CD4-positive, alpha-beta T cell treated with Interferon alpha-2 for 1 hour (primary cell): Measurements from ENCODE around the gene CDHR5.
"Not testable (repeated sequence)": the region's sequence is repeated elsewhere in the genome, so short reads cannot be mapped to it uniquely, and the experiment has no call there.

Experiments
- DNase-seq, 2 donors: peaks; one replicate each; pipeline ENCODE4 v3.0.0-alpha.2; 2020 to 2022

The CDHR5 gene, protein sequence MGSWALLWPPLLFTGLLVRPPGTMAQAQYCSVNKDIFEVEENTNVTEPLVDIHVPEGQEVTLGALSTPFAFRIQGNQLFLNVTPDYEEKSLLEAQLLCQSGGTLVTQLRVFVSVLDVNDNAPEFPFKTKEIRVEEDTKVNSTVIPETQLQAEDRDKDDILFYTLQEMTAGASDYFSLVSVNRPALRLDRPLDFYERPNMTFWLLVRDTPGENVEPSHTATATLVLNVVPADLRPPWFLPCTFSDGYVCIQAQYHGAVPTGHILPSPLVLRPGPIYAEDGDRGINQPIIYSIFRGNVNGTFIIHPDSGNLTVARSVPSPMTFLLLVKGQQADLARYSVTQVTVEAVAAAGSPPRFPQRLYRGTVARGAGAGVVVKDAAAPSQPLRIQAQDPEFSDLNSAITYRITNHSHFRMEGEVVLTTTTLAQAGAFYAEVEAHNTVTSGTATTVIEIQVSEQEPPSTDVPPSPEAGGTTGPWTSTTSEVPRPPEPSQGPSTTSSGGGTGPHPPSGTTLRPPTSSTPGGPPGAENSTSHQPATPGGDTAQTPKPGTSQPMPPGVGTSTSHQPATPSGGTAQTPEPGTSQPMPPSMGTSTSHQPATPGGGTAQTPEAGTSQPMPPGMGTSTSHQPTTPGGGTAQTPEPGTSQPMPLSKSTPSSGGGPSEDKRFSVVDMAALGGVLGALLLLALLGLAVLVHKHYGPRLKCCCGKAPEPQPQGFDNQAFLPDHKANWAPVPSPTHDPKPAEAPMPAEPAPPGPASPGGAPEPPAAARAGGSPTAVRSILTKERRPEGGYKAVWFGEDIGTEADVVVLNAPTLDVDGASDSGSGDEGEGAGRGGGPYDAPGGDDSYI

DNA sequence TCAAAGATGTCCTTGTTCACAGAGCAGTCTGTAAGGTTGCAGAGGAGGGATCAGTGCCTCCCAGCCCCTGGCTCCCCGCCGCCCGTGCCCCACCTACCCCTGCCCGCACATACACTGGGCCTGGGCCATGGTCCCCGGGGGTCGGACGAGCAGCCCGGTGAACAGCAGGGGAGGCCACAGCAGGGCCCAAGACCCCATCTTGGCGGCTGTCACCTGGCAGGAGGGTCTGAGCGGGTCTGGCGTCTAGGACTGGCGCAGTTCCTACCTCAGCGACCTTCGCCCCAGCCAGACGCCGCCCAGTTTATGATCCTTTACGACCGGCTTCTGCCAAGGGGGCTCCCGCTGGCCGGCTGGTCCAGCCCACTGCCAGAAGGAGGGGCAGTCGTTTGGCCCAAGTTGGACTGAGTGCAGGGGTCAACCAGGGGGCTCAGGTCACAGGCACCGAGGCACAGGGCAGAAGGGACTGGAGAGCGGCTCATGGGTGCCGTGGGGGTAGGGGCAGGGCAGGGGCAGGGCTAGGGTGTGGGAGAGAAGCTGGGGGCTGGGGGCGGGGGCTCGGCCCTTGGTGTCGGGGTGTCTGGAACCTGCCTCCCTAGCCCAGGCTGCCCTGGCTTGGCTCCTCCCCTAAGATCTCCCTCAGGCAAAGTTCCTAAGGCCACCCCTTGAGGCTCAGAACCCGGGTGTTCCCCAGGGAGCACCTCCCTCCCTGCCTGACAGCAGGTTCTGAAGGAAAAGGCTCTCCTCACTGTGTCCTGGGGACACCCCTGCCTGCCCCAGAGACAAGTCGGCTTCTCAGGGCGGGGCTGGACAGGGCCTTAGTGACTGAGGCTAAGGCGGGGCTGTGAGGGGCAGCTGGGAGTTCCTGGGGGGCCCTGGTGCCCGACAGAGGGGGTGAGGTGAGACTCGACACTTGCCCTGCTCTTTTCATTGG, at the start of gene CDHR5:
Gene CDHR5, minus strand, starts transcription at position 251 of the 931 bp plus-strand sequence. Its CDS starts 53 bp downstream, at position 198.
- DNase-seq: no peak

DNA sequence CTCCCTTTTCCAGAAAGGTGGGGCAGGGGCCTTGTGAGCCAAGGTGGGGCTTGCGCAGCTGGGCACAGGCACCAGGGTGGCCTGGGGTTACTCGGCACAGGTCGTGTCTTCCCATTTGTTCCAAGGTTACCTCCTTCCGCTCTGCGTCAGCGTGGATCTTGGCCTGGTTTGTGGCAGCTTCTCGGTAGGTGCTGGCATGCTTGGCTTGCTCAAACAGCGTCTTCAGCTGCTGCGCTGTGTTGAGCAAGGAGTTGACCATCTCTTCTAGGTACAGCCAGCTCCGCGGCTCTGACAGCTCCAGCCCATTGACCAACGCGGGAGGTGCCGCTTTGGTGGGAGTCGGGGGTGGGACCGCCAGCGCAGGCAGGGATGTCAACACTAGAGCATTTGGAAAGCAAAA, 49.7 kb upstream of the CDHR5 start:
- no peak for DNase-seq

DNA sequence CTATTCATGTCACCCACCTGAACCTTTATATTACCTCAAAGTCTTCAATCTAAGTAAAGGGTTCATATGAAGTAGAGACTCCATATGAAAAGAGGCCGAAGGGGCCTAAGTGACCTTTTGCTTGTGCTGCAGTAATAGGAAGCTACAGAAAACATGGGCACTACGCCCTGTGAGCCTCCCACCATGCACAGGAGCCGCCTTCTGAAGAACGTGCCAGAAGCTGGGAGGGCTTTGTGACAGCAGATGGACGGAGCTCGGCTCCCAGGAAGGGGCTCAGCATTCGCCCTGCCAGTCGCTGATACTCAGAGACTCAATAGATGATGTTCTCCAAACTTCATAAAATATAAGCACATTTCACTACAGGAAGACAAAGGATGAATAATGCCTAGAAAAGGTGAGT, 49.1 kb upstream of the CDHR5 start:
- DNase-seq: no peak

DNA sequence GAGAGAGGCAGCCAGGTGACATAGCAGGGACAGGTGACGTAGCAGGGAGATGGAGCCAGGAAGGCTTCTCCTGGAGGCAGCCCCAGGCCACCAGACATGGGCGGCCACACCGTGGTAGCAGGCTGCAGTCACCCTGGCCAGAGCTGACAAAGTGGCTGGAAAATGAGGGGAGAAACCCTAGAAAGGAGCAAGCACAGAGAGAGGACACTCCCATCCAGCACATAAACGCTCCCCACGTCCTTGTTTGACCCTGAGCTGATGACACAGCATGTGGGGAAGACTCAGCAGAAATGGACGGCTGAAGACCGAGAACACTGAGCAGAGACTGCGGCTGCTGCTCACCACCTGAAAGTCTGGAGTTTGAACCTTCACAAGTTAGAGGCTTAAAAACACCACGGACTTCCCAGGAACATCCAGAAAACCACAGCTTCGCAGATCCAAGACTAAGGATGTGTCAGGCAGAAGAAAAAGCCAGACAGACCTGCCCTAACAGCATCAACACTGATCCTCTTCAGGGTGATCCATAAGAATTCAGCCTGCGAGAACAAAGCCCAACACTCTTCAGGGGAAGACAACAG, 41.0 kb upstream of the CDHR5 start:
- no peak for DNase-seq

DNA sequence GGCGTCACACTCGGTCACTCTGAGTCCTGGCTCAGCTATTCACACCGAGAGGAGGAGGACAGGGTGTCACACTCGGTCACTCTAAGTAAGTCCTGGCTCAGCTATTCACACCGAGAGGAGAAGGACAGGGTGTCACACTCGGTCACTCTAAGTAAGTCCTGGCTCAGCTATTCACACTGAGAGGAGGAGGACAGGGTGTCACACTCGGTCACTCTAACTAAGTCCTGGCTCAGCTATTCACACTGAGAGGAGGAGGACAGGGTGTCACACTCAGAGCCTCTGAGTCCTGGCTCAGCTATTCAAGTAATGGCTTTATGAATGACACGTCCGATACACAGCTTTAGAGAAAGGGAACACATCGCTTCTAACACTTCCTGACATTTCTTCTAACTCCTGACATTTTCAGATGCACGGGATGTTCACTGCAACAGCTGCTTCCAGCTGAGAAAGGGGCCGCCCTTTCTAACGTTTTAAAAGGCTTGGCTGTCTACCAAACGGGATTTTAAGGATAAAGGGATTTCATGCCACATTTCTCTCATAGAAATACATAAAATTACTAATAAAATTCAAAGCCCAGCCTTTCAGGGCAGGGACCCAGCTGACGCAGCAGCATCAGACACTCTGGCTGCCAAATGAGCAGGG, 40.4 kb upstream of the CDHR5 start:
- no peak for DNase-seq

DNA sequence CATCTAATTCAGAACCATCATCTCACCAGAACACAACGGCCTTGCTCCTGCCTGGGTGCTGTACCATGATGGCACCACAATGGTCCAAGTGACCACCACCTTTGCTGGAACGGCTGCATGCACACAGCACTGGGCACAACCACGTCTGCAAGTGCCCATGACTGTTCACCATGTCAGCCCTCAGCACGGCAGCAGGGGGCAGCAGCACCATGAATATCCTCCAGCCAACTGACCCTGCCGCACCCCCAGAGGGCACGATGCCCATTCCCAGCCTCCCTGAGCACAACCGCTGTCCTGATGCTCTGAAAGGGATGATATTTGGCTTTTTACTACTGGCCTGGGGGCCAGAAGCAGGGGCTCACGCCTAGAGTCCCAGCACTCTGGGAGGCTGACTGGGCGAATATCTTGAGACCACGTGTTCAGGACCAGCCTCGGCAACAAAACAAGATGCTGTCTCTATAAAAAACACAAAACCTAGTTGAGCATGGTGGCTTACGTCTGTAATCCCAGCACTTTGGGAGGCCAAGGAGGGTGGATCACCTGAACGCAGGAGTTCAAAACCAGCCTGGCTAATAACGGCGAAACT, 38.0 kb upstream of the CDHR5 start:
- DNase-seq: peak; percentile 45 to 53

DNA sequence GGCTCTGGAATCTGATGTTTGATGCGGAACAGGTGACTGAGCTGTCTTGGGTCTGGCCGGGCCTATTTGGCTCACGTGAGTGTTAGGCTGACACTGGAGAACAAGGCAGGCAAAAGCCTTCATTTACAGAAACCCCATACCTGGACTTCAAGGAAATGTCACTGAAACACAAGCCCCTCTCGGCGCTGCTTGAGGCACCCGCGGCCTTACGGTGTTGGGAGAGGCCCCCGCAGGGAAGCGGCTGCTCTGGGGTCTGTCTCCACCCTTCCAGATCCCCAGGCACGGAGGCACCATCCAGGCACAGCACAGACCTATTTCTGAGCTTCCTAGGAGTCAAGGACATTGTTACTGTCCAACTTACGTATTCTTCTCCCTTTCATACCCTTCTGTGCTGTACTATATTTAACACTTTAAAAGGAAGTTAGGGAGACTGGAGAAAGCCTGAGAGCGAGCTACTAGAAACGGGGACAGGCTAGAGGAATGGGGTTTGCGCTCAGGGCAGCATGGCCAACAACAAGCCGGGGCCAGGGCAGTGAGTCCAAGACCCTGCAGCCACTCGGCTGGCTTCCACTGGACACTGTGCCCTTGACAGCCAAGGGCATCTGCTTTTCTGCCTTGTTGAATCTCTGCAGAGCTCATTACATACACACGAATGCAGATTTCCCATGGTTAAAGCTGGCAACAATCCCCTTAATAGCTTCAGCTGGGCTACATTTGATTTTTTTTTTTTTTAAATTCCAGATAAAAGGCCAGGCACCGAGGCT, 36.1 kb upstream of the CDHR5 start:
- no peak for DNase-seq

DNA sequence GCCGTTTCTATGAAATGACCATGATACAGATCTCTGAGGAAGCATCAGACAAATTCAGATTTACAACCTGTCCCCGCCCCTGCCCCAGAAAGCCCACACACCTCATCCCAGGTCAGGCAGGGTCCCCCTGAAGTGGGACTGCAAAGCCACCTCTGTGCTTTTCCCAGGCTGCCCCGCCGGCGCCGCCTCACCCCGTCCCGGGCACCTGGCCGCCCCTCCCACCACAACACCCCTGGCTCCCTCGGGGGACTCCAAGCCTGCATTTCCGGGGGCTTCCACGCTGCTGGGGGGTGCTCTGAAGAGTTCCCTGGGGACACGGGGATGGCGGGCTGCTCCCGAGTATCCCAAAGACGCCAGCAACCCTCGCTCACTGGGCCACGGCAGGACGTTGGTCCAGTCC, 35.5 kb upstream of the CDHR5 start:
- DNase-seq: no peak

DNA sequence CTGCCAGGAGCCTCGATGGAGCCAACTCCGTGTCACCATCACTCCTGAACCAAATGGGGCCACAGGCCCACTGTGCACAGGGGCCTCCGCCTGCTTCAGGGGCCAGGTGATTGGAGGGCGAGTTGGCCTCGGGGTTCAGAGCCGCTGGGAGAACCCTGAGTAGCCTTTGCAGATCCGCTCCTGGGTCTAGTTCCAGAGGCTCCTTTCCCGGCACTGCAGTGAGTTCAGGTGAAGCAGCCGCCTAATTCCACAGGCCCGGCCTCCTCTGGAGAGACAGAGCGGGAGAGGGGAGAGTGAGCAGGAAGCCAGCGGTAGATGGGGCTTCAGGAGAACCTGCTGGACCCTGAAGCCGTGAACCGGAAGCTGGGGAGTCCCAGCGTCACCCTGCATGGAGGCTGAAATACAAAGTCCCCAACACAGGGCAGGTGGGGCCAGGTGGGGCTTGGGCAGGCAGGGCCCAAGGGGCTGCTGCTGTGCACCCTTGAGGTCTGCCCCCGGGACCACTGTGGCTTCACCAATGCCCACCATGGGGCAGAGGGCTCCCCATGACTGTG, 34.9 kb upstream of the CDHR5 start:
- DNase-seq: no peak

DNA sequence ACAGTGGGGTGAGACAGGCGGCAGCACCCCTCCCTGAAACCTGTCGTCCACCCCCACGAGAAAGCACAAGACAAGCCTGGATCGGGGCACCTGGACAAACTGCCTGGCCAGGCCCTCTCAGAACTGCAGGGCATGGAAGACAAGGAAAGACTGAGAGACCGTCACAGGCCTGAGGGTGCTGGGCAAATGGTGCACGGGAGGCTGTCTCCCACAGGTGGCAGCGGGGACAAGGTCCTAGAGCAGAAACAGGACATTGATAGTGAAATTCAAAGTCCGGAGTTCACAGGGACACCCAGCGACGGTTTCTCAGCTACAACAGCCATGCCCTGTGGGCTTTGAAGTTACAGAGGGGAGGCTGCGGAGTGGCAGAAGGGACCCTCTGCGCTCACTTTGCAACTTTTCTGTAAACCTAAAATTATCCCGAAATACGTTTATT, 33.0 kb upstream of the CDHR5 start:
- no peak for DNase-seq

DNA sequence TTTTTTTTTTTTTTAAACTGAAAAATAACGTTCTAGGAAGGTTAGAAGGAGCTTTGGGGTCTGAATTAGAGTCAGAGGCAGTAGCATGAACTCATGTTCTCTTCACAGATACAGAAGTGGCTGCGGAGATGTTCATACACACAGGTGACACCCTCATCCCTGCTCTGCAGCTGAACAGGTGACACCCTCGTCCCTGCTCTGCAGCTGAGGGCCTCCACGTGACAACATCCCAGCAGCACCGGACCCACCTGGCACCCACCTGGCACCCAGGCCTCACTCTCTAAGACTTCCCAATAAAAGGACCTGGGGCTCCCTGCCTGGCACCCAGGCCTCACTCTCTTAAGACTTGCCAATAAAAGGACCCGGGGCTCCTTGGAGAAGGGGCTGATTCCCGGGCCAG, 32.1 kb upstream of the CDHR5 start:
- DNase-seq: no peak

DNA sequence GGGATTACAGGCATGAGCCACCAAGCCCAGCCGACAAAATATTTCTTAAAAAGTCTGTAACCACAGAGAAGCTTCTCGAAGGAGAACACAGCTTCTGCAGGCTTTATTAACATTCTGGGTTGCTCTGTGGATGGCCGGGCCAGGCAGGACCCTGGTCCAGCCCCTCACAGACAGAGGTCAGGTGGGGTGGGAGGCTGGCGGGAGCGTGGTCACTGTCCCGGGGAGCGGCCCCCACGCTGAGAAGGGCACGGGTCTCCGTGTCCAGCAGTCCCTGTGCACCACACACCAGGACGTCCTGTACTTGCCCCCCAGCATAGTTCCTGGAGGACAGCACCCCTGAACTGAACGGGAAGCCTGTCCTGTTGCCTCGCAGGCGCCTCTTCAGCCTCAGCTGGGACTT, 31.7 kb upstream of the CDHR5 start:
- DNase-seq: no peak

DNA sequence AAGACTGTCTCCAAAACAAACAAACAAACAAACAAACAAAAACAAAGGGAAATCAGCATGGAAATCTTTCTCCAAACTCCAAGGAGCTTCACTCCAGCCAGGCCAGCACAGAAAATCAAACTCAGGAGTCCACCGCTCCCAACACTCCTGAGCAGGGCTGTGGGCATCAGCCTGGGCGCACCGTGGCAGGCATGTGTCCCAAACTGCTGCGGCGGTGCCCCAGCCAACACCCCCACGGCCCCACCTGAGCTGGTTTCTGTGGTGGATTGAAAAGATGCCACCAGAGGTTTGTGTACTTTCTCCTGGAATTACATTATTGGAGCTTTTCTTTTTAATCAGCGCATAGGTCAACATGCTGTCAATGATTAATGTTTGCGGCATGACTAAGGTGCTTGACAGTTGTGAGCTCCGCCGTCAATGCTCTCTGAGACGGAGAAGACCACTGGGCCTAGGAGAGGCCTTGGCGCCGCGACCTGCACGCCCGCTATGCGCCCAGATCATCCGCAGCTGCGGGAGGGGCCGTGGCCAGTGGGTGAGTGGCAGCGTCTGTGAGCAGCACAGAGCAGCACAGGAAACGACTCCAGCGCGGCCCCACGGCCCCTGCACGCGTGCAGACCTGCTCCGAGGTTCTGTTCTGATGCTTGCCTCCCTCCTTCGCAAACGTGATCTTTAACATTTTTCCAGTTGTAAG, 30.4 kb upstream of the CDHR5 start:
- no peak for DNase-seq

DNA sequence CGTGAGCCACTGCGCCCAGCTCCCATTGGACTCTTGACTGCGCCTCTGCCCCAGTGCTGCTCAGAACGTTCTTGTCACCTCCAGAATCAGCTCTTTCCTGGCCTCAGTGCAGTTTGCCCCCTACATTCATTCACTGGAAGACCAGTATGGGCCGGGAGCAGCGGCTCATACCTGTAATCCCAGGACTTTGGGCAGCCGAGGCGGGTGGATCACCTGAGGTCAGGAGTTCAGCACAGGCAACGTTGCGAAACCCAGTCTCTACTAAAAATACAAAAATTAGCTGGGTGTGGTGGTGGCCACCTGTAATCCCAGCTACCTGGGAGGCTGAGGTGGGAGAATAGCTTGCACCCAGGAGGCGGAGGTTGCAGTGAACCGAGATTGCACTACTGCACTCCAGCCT, 29.7 kb upstream of the CDHR5 start:
- DNase-seq: not testable (repeated sequence)

DNA sequence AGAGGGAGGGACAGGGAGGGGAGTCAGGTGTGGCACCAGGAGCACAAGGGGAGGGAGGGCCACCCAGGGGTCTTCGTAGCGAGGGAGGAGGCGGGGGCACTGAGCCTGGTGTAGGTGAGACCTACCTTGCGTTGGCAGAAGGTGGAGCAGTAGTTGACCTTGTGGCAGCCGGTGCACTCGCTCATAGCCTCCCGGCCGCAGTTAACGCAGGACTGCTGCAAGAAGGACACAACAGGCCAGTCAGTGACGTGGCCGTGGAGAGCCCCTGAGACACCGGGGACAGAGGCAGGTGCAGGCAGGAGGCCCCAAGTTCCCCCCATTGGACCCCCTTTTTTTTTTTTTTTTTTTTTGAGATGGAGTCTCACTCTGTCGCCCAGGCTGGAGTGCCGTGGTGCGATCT, 29.1 kb upstream of the CDHR5 start:
- DNase-seq: no peak

DNA sequence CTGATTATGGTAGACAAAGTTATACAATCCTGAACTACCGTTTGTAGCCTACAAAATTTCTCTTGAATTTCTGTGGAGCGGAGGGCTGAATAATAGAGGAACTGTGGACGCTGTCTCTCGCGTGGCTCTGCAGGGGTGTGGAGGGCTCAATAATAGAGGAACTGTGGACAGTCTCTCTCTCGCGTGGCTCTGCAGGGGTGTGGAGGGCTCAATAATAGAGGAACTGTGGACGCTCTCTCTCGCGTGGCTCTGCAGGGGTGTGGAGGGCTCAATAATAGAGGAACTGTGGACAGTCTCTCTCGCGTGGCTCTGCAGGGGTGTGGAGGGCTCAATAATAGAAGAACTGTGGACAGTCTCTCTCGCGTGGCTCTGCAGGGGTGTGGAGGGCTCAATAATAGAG, 28.4 kb upstream of the CDHR5 start:
- not testable (repeated sequence) for DNase-seq

DNA sequence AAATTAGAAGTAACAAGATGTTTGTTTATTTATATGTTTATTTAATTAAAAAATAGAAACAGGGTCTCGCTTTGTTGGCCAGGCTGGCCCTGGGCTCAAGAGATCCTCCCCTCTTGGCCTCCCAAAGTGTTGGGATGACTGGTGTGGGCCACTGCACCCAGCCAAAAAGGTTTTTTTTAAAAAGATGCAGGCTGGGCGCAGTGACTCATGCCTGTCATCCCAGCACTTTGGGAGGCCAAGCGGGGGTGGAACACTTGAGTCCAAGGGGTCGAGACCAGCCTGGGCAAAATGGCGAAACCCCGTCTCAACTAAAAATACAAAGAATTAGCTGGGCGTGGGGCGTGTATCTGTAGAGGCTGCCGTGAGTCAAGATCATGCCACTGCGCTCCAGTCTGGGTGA, 25.7 kb upstream of the CDHR5 start:
- no peak for DNase-seq

DNA sequence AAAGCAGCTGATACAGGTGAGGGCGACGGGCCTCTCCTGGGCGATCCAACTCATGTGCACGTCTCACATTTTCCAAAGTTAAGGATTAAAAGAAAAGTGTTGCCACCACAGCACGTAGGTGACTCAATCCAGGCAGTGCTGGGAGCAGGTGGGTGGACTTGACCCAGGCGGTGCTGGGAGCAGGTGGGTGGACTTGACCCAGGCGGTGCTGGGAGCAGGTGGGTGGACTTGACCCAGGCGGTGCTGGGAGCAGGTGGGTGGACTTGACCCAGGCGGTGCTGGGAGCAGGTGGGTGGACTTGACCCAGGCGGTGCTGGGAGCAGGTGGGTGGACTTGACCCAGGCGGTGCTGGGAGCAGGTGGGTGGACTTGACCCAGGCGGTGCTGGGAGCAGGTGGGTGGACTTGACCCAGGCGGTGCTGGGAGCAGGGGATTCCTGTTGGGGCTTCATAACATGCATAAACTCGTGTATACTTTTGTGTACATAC, 23.0 kb upstream of the CDHR5 start:
- DNase-seq: not testable (repeated sequence)

DNA sequence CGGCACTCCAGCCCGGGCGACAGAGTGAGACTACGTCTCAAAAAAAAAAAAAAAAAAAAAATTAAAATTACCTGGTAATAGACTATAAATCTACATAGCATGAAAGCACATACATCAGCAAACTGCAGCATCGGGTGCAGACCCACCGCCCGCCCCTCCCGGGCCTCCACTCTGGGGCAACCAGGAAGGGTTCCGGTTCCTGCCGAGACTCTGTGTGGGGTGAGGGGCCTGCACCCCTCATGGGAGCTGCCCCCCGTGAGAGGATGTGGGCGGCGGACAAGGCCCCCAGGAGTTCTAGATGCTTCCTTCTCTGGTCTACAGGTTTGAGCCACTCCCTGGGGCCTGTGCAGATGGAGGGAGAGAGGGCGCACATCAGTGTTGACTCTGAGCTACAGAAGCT, 21.5 kb upstream of the CDHR5 start:
- DNase-seq: no peak

DNA sequence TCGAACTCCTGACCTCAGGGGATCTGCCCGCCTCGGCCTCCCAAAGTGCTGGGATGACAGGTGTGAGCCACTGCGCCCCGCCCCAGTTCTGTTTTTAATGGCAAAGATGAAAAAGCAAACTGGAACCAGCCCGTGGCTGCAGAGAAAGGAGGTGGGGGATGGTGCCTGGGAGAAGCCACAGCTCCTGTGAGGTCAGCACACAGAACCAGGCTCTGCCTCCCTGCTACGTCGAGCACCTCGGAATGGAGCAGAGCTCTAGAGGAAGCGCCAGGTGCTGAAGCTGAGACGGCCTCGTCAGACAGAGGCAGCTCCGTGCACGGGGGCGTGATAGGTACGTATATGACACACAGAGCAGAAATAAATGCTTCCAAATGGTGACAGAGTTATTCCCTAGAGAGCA, 20.8 kb upstream of the CDHR5 start:
- DNase-seq: no peak
